Dedifferentiated amniotic fluid mesenchymal stem cell (primary cell): ENCODE data around the gene LBX1.

Source experiments
- DNase-seq: peaks from one replicate; pipeline ENCODE4 v3.0.0-alpha.2; 2016; ENCODE audit errors: extremely low spot score

Gene LBX1, protein sequence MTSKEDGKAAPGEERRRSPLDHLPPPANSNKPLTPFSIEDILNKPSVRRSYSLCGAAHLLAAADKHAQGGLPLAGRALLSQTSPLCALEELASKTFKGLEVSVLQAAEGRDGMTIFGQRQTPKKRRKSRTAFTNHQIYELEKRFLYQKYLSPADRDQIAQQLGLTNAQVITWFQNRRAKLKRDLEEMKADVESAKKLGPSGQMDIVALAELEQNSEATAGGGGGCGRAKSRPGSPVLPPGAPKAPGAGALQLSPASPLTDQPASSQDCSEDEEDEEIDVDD

GRCh38 chr10:101229266-101230182 lies at the start of gene LBX1:
TSS of gene LBX1 (minus strand) at chr10:101229463. CDS start at chr10:101228815, 648 bp downstream.
- DNase-seq: no peak

GRCh38 chr10:101273741-101274140 lies 44.5 kb upstream of the LBX1 start:
- no peak for DNase-seq

DNA sequence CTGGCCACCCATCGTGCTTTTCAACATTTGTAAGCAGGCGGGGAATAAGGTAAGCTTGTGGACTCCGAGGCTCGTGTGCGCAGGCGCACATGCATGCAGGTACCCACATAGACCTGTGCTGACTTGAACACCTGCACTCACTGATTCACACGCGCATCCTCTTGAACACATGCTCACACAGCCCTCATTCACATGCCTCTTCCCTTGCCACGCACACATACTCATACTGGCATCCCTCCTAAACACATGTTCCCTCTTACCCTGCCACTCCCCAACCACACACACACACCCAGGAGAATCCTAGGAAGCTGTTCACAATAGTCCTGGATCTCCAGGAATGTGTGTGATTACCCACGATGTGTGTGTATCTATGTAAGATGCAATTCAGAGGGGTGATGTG lies 44.1 kb upstream of the LBX1 start:
- DNase-seq: no peak

- DNase-seq: peak; percentile 65
These were observed 43.1 kb upstream of the LBX1 start for GRCh38 chr10:101272229-101272868.

DNA sequence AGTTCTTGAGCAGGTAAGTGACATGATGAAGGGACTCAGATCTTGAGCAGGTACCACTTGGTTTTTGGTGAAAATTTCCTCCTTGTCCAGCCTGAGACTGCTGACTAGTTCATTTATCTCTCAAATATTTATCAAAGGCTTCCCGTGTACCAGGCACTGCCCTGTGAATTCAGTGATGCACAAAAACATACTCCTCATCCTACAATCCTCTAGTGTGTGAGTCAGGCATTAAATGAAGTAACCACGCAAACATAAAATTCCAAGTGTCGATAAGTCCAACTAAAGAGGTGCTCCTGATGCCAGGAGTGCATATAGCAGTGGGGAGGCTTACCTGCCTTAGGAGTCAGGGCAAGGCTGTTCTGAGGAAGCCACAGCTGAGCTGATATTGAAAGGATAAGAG lies 41.5 kb upstream of the LBX1 start:
- DNase-seq: no peak

- DNase-seq: no peak
These were observed 38.5 kb upstream of the LBX1 start for GRCh38 chr10:101267776-101268175.

DNA sequence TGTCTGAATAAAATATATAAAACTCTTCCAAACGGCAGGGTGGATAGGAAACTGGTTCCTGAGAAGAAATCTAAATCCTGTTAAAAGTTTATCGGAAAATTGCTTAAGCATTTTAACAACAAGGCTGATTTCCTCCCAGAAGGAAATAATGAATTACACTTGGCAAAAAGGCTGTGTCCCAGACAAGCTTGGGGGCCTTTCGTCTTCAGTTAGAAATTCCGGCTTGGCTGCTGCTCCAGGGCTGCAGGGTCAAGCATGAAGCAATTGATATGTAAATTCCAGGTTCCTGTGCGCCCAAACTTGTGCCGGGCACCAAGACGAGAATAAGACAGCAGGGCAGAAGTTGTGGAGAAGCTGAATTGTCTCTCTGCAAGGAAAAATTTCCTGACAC lies 38.0 kb upstream of the LBX1 start:
- no peak for DNase-seq

DNA sequence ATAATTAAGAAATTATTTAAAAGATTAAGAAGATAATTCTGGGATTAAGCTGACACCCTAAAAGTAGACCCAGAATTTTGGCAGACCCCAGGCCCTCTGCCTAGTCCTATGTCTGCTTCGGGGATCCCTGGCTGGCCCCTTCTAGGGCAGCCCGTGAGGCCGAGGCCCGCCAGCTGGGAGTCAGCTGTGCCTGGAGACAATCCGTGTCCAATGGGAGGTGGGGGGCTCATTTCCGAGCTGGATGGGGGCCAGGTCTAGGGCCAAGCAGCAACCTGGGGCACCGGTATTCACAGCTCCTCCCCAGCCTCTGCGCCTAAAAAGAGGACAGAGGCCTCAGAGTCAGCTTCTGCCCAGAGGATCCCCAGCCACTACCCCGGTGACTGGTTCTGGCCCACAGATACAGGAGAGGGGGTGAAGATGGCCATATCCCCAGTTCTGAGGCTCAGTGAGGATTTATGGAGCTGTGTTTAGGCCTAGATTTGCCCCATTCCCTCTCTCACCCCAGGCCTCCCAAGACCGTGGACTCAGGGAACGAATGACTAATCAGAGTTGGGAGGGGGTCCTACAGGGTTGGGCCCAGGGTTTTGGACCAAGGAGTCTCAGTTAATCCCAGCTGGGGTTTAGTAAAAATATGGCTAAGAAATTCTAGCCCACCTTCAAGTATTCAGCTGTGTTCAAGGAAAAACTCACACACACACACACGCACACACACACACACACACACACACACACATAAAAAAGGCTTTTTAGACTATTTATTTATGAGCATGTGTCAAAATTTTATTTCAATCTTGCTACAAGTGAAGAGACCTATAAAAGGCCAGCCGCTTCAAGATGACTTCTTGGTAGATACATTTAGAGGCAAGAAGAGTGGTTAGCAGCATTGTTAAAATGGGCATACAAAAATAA lies 37.4 kb upstream of the LBX1 start:
- no peak for DNase-seq

- DNase-seq: no peak
These were observed 34.0 kb upstream of the LBX1 start for GRCh38 chr10:101263150-101263752.

DNA sequence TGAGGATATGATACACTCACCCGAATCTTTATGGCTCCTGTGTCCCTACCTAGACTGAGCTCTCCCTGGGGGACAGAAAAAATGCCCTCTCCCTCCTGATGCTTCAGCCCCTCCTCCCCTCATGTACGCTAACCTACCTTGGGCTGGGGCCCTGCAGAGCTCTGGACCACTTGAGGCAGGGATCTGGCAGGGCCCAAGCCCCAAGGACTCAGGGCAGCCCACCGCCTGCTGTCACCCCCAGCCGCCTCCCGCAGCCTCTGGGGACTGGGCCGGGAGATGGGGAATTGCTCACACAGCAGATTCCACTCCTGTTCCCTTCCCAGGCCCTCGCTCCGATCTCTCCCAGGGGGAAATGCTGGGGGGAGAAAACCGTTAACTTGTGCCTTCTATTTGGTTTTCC lies 32.9 kb upstream of the LBX1 start:
- no peak for DNase-seq

GRCh38 chr10:101261702-101262101 lies 32.4 kb upstream of the LBX1 start:
- DNase-seq: no peak

DNA sequence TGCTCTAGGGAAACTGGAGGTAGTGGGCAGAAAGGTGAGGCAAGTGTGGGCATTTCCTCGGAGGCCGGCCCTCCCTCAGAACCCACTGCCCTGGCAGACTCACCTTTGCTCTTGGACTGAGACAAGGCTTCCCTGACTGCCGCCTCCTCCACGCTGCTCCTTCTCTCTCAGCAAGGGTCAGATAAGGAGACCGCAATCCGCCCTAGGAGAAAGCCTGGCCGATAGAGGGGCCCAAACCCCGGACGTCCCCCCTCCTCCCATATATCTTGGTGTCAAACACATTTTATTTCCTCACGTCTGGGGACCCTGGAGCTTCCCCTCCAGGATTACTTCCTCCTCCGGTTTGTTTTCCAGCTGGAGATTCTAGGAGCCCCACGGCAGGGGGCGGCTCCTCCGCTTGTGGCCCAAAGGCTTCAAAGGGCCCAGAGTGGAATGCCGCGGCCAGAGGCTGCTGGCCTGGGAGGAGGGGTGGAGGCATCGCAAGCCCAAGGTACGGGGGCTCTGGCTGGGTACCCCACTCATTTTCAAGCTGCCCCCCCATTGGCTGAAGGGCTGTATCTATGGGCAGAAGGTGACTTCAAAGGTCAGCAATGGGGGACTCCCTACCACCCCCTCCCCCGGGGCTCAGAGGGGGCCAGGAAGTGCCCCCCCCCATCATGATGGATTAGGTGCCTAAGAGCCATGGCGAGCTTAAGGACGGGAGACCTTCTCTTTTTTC lies 31.7 kb upstream of the LBX1 start:
- DNase-seq: no peak

GRCh38 chr10:101258179-101258885 lies 29.1 kb upstream of the LBX1 start:
- DNase-seq: no peak

- DNase-seq: no peak
These were observed 28.2 kb upstream of the LBX1 start for GRCh38 chr10:101257491-101257890.

GRCh38 chr10:101257084-101257483 lies 27.8 kb upstream of the LBX1 start:
- DNase-seq: no peak

- no peak for DNase-seq
These were observed 27.1 kb upstream of the LBX1 start for GRCh38 chr10:101256387-101256786.

DNA sequence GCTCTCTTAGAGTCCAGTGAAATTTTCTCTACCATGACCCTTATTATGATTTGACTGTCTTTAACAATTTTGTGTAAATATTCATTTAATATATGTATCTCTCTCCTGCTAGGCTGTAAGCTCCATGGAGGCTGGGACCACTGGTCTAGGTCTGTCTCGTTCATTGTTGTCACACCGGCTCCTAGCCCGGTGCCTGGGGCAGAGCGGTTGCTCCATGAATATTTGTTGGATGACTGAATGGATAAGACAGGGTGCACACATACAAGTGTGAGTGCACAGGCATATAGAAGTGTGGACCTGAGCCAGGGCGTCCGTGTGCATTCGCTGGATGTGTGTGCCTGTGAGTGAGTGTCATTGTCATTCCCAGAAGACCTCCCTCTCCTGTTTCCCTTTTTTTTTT lies 20.9 kb upstream of the LBX1 start:
- no peak for DNase-seq

DNA sequence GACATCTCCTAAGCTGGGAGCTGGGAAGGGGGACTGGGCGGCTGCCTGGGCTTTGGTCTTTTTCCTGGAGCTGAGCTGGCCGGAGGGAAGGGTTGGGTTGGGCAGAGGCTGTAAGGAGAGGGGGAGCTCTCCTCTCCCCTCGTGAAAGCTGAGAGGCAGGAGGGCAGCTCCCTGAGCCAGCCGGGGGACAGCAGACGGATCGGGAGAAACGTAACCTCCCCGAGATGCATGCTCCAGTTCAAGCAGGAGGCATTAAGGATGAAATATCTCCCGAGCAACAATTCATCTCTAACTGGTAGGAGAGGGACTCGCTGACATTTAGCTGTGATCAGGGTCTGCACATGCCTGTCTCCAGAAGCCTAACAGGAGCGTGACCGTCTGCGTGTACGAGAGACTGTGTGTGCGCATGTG lies 19.9 kb upstream of the LBX1 start:
- DNase-seq: no peak

GRCh38 chr10:101246639-101247038 lies 17.4 kb upstream of the LBX1 start:
- no peak for DNase-seq
